ENCODE results near the gene GUCA1A. TPM values are rescaled to one million over a fixed set of nuclear protein-coding genes. Genes with fewer than 3 reads are reported as not detected.

The GUCA1A gene
- total RNA-seq, 1 experiment from 2014 or later = 17.2 TPM

- no peaks in the 10 kb centered on the region for H4K20me1 ChIP-seq (ENCODE audit: control insufficient read depth, insufficient read depth, insufficient read length)
- H3T11ph ChIP-seq (ENCODE audit: low read length) = no peak overlapping the region
- no peak overlapping the region for H3K4me2 ChIP-seq (ENCODE audit: insufficient read depth, insufficient read length, low read length)
- no peaks in the 10 kb centered on the region for H3K9me3 ChIP-seq (ENCODE audit: control insufficient read depth, low read depth, low read length)
- no peak overlapping the region for H3K23ac ChIP-seq (ENCODE audit: insufficient read length, low read depth, low read length)
- no peak overlapping the region for H2BK120ac ChIP-seq (ENCODE audit: low read depth, low read length, poor library complexity, severe bottlenecking)
- H3K4ac ChIP-seq (ENCODE audit: low read depth, low read length) = no peak overlapping the region
- H4K91ac ChIP-seq (ENCODE audit: insufficient read length, low read depth, low read length) = no peak overlapping the region
- no peaks in the 10 kb centered on the region for H3K23me2 ChIP-seq (ENCODE audit: insufficient read length, low read depth, low read length, poor library complexity, severe bottlenecking)
- TF ChIP-seq, protein P1, sequence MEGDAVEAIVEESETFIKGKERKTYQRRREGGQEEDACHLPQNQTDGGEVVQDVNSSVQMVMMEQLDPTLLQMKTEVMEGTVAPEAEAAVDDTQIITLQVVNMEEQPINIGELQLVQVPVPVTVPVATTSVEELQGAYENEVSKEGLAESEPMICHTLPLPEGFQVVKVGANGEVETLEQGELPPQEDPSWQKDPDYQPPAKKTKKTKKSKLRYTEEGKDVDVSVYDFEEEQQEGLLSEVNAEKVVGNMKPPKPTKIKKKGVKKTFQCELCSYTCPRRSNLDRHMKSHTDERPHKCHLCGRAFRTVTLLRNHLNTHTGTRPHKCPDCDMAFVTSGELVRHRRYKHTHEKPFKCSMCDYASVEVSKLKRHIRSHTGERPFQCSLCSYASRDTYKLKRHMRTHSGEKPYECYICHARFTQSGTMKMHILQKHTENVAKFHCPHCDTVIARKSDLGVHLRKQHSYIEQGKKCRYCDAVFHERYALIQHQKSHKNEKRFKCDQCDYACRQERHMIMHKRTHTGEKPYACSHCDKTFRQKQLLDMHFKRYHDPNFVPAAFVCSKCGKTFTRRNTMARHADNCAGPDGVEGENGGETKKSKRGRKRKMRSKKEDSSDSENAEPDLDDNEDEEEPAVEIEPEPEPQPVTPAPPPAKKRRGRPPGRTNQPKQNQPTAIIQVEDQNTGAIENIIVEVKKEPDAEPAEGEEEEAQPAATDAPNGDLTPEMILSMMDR (conservative IDR thresholded peaks at IDR 0.05) = no peak
- H2BK15ac ChIP-seq (ENCODE audit: low read depth, low read length) = no peak overlapping the region
- WGBS (ENCODE audit: extremely low coverage, insufficient read length, low lambda C conversion rate) = no CpG with 5 or more reads among the region's 14 CpGs
- no peak overlapping the region for H3K18ac ChIP-seq (ENCODE audit: insufficient read length, low read depth, low read length)
- no peak overlapping the region for H2BK12ac ChIP-seq (ENCODE audit: insufficient read length, low read depth, low read length)
- H3K27me3 ChIP-seq (ENCODE audit: insufficient read depth, low read length) = no peaks in the 10 kb centered on the region
- H3K36me3 Mint-ChIP-seq (ENCODE audit: insufficient read depth in 1 of 3, low read depth in 3 of 3) = peaks cover 37 to 76% (median 66%) of the 10 kb centered on the region in 3 experiments
- H3K79me1 ChIP-seq (ENCODE audit: insufficient read depth, low read depth, low read length, poor library complexity, severe bottlenecking) = no peaks in the 10 kb centered on the region
- H3K9ac ChIP-seq (ENCODE audit: extremely low read depth, insufficient read length, low read length) = no peak overlapping the region
- H3K56ac ChIP-seq (ENCODE audit: insufficient read length, low read depth, low read length) = no peak overlapping the region
- no peak overlapping the region; a peak in 1 of 7 replicates for H3K27ac Mint-ChIP-seq
- no peak overlapping the region for H2BK20ac ChIP-seq (ENCODE audit: low read depth, low read length, poor library complexity, severe bottlenecking)
- H2AFZ ChIP-seq (ENCODE audit: low read length) = no peak overlapping the region
- 0 out of 2 replicates have a peak, but pooled peaks cover 3% of the 10 kb centered on the region for H3K79me2 ChIP-seq (ENCODE audit: insufficient read depth, low read length)
- no peak overlapping the region for H2BK5ac ChIP-seq (ENCODE audit: insufficient read length, low read length)
- no peak overlapping the region for H3K27ac ChIP-seq (ENCODE audit: insufficient read length, low read depth, low read length)
- 0 out of 4 replicates have a peak, but pooled peaks cover 0 to 3% of the 10 kb centered on the region in 2 experiments for H3K4me1 Mint-ChIP-seq
- DNase-seq = no peak
- H3K4me1 ChIP-seq (ENCODE audit: insufficient read depth, low read length) = no peaks in the 10 kb centered on the region
- H4K5ac ChIP-seq (ENCODE audit: insufficient read length, low read depth, low read length) = no peak overlapping the region
- H3K9me3 Mint-ChIP-seq = no peaks in the 10 kb centered on the region
- no peak overlapping the region for H3K14ac ChIP-seq (ENCODE audit: insufficient read depth, low read length)
- no peak overlapping the region for H2AK5ac ChIP-seq (ENCODE audit: insufficient read length, low read length)
- no peak overlapping the region for H3K4me3 Mint-ChIP-seq
- H3K27me3 Mint-ChIP-seq (ENCODE audit: low read depth) = no peaks in the 10 kb centered on the region
- no peak overlapping the region for H4K8ac ChIP-seq (replicated peaks; ENCODE audit: insufficient read length, low read depth, low read length)
Observed at GRCh38 chr6:42125231-42125630, 47.9 kb upstream of the GUCA1A start.
